Stimulated activated naive B cell treated with anti-CD40 and anti-IgM and Interleukin-4, amounts not matched to agents 10 μg/mL and 1 μg/mL and 100 μg/mL, for 72 hours (primary cell): ENCODE results near the gene FSTL4.

ENCODE experiments used
- ATAC-seq, 2 donors: fragments of 150-1000 bp; cut with Tn5 transposase; replicated peaks; 2 replicates each; pipeline ENCODE4 v1.10.0; 2021; ENCODE audit warnings: moderate library complexity in 1 of 2
- DNase-seq: peaks from one replicate; pipeline ENCODE4 v3.0.0; 2021
- H3K27ac Mint-ChIP-seq: one replicate; pipeline ENCODE4 v1.8.0; 2022; ENCODE audit warnings: mild to moderate bottlenecking, mixed read lengths
- H3K27me3 Mint-ChIP-seq, 2 donors: one replicate each; pipeline ENCODE4 v1.8.0; 2022; ENCODE audit warnings: mixed read lengths in 2 of 2
- H3K36me3 Mint-ChIP-seq, 2 donors: one replicate each; pipeline ENCODE4 v1.8.0; 2022; ENCODE audit warnings: mixed read lengths in 2 of 2, mild to moderate bottlenecking in 1 of 2
- H3K4me1 Mint-ChIP-seq, 2 donors: one replicate each; pipeline ENCODE4 v1.8.0; 2022; ENCODE audit warnings: mixed read lengths in 2 of 2, mild to moderate bottlenecking in 1 of 2
- H3K4me3 Mint-ChIP-seq, 2 donors: one replicate each; pipeline ENCODE4 v1.8.0; 2022; ENCODE audit warnings: mild to moderate bottlenecking in 2 of 2, mixed read lengths in 2 of 2, moderate library complexity in 1 of 2
- H3K9me3 Mint-ChIP-seq, 2 donors: one replicate each; pipeline ENCODE4 v1.8.0; 2022; ENCODE audit warnings: mixed read lengths in 2 of 2, mild to moderate bottlenecking in 1 of 2

FSTL4 gene

DNA sequence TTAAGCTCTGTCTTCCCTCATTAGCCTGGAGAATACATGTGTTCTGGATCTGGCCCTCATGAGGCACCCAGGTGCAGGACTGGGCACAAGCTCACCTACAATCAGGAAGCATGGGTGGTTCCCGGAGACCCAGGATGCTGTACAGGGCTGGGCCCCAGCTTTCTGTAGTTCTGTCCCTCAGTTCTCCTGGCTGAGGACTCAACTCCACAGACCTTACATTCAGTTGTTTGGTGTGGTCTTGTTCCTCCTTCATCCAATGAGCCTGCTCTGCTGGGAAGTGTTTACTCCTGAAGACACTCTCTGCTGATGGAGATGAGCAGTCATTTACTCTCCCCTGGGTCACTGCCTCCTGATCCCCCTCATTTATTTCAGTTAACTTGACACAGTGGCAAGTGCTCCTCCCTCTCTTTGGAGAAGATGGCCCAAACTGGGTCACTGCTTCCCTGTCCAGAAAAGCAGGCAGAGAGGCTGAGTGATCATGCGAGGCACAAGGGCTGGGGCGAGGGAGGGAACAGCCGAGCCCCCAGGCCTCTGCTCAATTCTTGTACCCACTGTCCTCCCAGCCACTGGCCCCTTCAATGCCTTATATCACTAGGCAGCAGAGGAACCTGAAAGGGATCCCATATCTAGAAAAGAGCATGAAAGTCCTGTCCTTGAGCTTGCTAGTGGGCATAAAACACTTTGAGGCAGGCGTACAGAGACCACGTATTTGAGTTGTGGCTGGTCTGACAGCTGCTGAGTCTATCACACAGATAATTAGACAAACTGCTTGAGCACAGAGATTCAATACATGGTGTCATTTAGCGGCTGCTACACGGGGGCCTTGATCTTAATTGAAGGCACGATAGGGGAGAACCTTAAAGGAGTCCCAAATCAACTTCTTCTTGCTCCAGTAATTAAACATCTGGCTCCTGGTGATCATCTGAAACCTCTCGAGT is 221.7 kb downstream of the FSTL4 start:
- H3K36me3 Mint-ChIP-seq: peaks cover 2 to 7% of the 10 kb centered on the region in 2 donors
- peaks cover 2 to 4% of the 10 kb centered on the region in 2 donors for H3K4me1 Mint-ChIP-seq
- peaks cover 6% of the 10 kb centered on the region in 2 donors for H3K27me3 Mint-ChIP-seq
- H3K9me3 Mint-ChIP-seq: peaks cover 4 to 6% of the 10 kb centered on the region in 2 donors
- no peak overlapping the region for H3K4me3 Mint-ChIP-seq
- no peak for DNase-seq
- H3K27ac Mint-ChIP-seq: no peak overlapping the region
- ATAC-seq: no peak

DNA sequence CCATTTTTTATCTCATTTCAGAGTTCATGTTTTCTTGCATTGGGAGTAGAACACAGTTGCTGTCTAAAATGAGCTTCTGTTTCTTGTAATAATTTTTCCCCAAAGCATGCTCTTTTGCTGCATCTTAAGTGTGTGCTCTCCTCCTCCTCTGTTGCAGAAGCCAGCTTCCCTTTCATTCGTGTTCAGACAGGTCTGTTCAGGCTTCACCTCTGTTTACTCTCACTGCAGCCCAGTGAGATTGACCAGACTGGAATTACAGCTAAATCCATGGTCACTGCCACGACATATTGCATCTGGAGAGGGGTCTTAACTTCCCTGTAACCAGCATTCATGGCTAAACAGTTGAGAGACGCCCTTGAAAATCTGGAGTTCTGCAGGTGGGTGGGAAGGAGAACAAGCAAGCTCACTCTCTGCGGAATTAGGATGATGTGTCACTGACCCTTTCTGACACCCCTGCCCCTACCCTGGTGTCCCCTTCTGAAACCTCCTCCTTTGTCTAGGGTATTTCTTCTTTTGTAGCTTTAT is 223.2 kb downstream of the FSTL4 start:
- H3K4me1 Mint-ChIP-seq: no peaks in the 10 kb centered on the region
- DNase-seq (no peak), ATAC-seq (no peak)
- peaks cover 6 to 7% of the 10 kb centered on the region in 2 donors for H3K27me3 Mint-ChIP-seq
- H3K36me3 Mint-ChIP-seq: no peaks in the 10 kb centered on the region
- H3K9me3 Mint-ChIP-seq: no peaks in the 10 kb centered on the region
- H3K4me3 Mint-ChIP-seq: no peak overlapping the region
- H3K27ac Mint-ChIP-seq: no peak overlapping the region

DNA sequence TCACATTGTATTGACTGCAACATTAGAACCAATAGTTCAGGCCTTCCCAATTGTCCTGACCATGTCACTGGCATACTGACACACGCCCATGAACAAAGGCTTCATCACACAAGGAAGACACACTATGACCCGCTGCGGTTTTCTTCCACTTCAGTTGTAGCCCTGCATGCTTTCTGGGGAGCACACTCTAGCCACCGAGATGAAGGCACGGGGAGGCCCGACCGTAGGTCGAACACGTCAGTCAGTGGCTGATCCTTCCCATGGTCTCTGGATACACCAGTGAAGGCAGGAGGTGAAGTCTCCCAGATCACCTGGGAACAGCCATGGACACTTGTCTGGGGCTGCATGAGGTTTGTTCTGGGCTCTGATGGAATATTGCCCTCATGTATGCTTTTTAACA is 224.7 kb downstream of the FSTL4 start:
- Mint-ChIP-seq H3K9me3 (no peaks in the 10 kb centered on the region), H3K27ac (no peak overlapping the region), H3K36me3 (no peaks in the 10 kb centered on the region), H3K4me3 (no peak overlapping the region), H3K4me1 (no peaks in the 10 kb centered on the region), H3K27me3 (peaks cover 9 to 16% of the 10 kb centered on the region in 2 donors)
- DNase-seq (no peak), ATAC-seq (no peak)

DNA sequence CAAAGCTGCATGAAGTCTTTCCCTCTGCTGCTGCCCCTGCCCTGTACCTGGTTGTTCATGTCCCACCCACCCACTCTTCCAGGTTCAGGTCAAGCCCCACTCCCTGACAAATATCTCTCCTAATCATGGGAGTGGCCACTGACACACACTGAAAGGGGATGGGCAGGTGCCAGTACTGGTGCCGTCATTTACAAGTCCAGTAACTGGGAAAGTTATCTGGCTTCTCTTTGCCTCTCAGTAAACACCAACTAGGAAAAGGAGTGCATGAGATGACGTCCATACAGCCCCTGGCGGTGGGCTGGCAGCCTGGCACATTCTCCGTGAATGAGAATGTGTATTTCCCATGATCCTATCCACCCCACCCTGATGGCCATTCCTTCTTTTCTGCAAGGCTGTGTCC is 225.2 kb downstream of the FSTL4 start:
- Mint-ChIP-seq H3K9me3 (no peaks in the 10 kb centered on the region), H3K27me3 (peaks cover 14 to 21% of the 10 kb centered on the region in 2 donors), H3K36me3 (no peaks in the 10 kb centered on the region), H3K4me1 (no peaks in the 10 kb centered on the region), H3K27ac (no peak overlapping the region), H3K4me3 (no peak overlapping the region)
- ATAC-seq (no peak), DNase-seq (no peak)

DNA sequence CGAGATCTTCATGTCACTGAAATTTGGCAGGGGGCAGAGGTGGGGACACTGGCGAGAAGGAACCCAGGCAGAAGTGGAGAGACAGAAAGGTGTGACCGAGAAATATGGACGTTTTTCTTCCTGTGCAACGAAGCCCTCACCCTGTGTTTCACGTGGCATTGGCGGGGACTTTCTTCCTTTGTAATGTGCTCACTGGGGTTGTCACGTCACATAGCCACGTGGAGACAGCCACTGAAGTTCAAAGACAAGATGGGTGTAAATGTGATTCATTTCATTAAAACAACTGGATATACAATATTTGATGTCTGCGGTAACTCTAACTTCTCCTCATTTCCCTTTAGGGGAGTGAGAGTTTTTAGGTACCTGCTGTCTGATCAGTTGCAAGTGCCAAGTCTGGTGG is 225.7 kb downstream of the FSTL4 start:
- H3K4me3 Mint-ChIP-seq: no peak overlapping the region
- H3K27me3 Mint-ChIP-seq: peaks cover 19 to 22% of the 10 kb centered on the region in 2 donors
- H3K4me1 Mint-ChIP-seq: no peaks in the 10 kb centered on the region
- H3K27ac Mint-ChIP-seq: no peak overlapping the region
- ATAC-seq: no peak
- DNase-seq: no peak
- no peaks in the 10 kb centered on the region for H3K36me3 Mint-ChIP-seq
- H3K9me3 Mint-ChIP-seq: no peaks in the 10 kb centered on the region

DNA sequence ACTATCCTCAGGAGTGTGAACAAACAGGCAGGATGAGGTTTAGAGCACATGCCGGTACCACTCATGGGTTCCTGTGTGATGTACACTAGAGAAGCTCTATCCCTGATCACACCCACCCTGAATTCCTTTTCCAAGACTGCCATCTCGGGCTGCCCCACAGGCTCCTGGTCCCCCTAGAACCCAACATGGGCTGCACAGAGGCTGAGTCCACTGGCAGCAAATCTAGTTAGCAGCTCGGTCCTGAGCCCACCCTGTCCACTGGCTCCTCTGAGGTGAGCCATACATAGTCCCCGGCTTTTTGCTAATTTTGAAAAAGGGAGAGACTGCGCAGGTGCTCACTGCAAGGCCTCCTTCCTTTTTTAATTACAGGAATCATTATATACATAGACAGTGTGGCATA is 227.0 kb downstream of the FSTL4 start:
- H3K27me3 Mint-ChIP-seq: peaks cover 21 to 22% of the 10 kb centered on the region in 2 donors

DNA sequence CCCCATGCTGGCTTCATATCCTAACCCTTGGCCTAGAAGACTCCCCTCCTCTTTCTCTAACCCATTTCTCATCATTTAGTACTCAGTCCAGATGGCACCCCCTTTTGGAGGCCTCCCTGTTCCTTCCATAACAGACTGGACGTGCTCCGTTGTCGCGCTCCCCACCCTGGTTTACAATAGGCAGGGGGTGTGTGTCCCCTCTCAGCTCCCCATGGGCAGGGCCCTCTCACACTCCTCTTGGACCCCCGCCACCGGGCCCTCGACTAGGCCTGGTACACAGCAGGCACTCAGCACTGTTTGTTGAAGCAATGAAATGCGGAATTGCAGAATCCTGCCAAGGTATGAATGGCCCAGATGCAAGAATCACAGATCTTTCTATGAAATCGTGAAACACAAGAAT is 227.4 kb downstream of the FSTL4 start:
- peaks cover 21 to 22% of the 10 kb centered on the region in 2 donors for H3K27me3 Mint-ChIP-seq
- DNase-seq (no peak), ATAC-seq (no peak)
- no peaks in the 10 kb centered on the region for H3K36me3 Mint-ChIP-seq
- no peak overlapping the region for H3K27ac Mint-ChIP-seq
- no peaks in the 10 kb centered on the region for H3K9me3 Mint-ChIP-seq
- no peaks in the 10 kb centered on the region for H3K4me1 Mint-ChIP-seq
- no peak overlapping the region for H3K4me3 Mint-ChIP-seq

More for the DNA sequence above, 227.0 kb downstream of the FSTL4 start:
- Mint-ChIP-seq H3K27ac (no peak overlapping the region), H3K36me3 (no peaks in the 10 kb centered on the region), H3K4me1 (no peaks in the 10 kb centered on the region), H3K9me3 (no peaks in the 10 kb centered on the region), H3K4me3 (no peak overlapping the region)
- DNase-seq (no peak), ATAC-seq (no peak)

DNA sequence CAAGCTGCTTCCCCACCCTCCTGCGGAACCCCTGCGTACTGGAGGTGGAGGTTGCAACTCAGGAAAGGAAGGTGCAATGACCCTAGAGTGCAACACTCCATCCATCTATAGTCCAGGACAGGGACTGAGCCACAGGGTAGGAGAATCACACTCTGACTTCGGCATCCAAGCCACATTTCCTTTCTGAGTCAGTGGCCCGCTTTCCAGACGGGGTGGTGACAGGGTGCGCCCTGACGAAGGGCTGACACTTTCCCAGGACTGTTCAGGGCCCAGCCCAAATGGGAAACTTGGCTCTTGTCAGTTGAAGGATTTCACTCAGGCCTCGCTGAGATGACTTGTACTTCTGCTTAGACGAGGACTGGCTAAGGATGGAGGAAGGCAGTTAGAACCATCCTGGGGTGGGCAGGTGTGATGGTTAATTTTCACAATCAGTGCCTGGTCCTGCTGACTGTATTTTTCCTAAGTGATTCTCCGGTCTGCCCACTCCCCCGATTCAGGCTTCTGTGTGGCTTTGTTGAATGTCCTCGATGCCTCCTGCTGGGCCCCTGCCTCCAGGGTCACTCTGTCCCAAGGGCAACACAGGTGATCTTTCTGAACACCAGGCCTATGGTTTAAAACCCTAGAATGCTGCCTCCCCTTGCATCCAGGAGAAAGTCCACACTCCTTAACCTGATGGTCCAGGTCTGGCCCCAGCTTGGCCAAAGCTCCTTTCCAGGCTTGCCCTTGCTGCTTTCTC is 228.1 kb downstream of the FSTL4 start:
- H3K27ac Mint-ChIP-seq: no peak overlapping the region
- no peak for DNase-seq
- H3K4me1 Mint-ChIP-seq: no peaks in the 10 kb centered on the region
- no peak for ATAC-seq
- no peak overlapping the region for H3K4me3 Mint-ChIP-seq
- H3K36me3 Mint-ChIP-seq: no peaks in the 10 kb centered on the region
- peaks cover 1 to 2% of the 10 kb centered on the region in 2 donors for H3K9me3 Mint-ChIP-seq
- H3K27me3 Mint-ChIP-seq: peaks cover 24% of the 10 kb centered on the region in 2 donors

GRCh38 chr5:133383580-133383939 is 228.8 kb downstream of the FSTL4 start:
- DNase-seq (no peak), ATAC-seq (no peak)
- no peak overlapping the region for H3K27ac Mint-ChIP-seq

DNA sequence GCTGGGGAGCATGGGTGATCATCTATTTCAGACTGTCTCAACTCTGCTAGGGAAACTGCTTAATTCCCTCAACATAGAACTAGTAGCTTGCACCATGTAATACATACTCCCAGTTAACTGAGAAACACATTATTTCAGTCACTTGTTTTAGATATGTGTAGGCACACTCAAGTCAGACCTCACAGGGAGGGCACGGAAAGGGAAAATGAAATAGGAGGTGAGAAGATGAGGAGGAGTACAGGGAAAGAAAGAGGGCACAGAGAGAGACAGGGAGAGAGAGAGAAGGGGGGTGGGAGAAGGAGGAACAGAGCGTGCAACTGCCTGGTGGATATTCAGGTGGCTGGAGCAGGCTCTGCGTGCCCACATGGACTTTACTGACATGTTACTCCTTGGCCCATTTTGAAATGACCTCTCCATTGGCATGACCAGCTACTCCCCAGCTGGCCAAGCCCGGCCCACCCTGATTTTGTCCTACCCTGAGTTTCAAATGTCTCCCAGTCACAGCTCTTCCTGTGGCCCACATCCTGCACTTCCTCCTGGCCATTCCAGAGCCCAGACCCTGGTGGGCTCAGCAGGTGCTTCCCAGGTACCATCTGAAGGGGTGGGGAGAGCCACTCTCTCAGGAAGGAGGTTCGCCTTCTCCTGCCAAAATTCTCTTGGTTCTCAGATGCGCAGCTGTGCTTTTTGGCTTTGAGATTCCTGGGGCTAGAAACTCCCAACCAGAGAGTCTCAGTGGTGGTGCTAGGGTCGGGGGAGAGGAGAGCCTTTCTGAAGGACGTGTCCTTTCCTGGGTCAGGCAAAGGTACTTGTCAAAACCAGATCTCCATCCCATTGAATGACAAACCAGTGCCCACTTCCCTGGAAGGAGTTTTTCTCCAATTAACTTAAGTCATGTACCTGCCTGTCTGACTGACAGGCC is 229.4 kb downstream of the FSTL4 start:
- Mint-ChIP-seq H3K27ac (no peak overlapping the region), H3K27me3 (peaks cover 22 to 26% of the 10 kb centered on the region in 2 donors), H3K9me3 (peaks cover 2 to 7% of the 10 kb centered on the region in 2 donors), H3K36me3 (peaks cover under 1 to 1% of the 10 kb centered on the region in 2 donors), H3K4me1 (no peaks in the 10 kb centered on the region), H3K4me3 (no peak overlapping the region)
- no peak for ATAC-seq
- DNase-seq: no peak

More at GRCh38 chr5:133383580-133383939, 228.8 kb downstream of the FSTL4 start:
- Mint-ChIP-seq H3K9me3 (peaks cover 1 to 5% of the 10 kb centered on the region in 2 donors), H3K4me3 (no peak overlapping the region), H3K36me3 (no peaks in the 10 kb centered on the region), H3K27me3 (peaks cover 23 to 25% of the 10 kb centered on the region in 2 donors), H3K4me1 (no peaks in the 10 kb centered on the region)

- ATAC-seq (no peak), DNase-seq (no peak)
- Mint-ChIP-seq H3K4me1 (no peaks in the 10 kb centered on the region), H3K27ac (no peak overlapping the region), H3K27me3 (peaks cover 30 to 37% of the 10 kb centered on the region in 2 donors), H3K36me3 (peaks cover 12 to 13% of the 10 kb centered on the region in 2 donors), H3K9me3 (peaks cover 12 to 18% of the 10 kb centered on the region in 2 donors), H3K4me3 (no peak overlapping the region)
Observed at GRCh38 chr5:133381571-133382365, 230.6 kb downstream of the FSTL4 start.

DNA sequence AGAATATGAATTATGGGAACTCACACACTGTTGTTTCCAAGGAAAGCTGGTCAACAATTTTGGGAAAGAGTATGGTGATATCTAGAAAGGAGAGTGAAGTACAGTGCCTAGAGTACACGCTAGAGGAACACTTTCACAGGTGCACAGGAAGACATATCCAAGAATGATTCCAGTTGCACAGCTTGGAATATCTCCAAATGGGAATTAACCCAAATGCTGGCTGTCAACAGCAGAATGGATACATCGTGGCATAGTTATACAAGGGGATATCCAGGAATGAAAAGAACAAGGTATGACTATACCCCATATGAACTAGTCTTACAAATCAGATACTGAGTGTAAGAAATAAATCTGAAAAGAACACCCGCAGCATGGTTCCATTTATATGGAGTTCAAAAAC is 231.3 kb downstream of the FSTL4 start:
- DNase-seq (no peak), ATAC-seq (no peak)
- H3K9me3 Mint-ChIP-seq: peaks cover 12 to 18% of the 10 kb centered on the region in 2 donors
- peaks cover 32 to 38% of the 10 kb centered on the region in 2 donors for H3K27me3 Mint-ChIP-seq
- H3K36me3 Mint-ChIP-seq: peaks cover 13 to 14% of the 10 kb centered on the region in 2 donors
- no peak overlapping the region for H3K4me3 Mint-ChIP-seq
- H3K4me1 Mint-ChIP-seq: no peaks in the 10 kb centered on the region
- no peak overlapping the region for H3K27ac Mint-ChIP-seq

DNA sequence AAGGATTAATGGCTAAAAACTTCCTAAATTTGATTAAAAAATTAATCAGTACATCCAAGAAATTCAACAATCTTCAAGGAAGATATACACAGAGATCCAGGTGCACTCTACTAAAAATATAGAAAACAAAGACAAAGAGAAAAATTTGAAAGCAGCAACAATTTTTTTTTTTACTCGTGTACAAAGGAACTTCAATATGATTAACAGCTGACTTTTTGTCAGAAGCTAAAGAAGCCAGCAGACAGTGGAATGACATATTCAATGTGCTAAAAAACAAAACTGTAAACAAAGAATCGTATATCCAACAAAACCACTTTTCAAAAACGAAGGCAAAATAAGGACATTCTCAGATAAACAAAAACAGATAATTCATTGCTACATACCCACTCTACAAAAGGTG is 234.6 kb downstream of the FSTL4 start:
- H3K4me3 Mint-ChIP-seq: no peak overlapping the region
- peaks cover 40 to 48% of the 10 kb centered on the region in 2 donors for H3K27me3 Mint-ChIP-seq
- no peak for ATAC-seq
- H3K9me3 Mint-ChIP-seq: peaks cover 14 to 25% of the 10 kb centered on the region in 2 donors
- H3K27ac Mint-ChIP-seq: no peak overlapping the region
- H3K36me3 Mint-ChIP-seq: peaks cover 13 to 19% of the 10 kb centered on the region in 2 donors
- DNase-seq: no peak
- H3K4me1 Mint-ChIP-seq: peaks cover 0 to 1% of the 10 kb centered on the region in 2 donors
